ENCODE measurements around the gene OFD1. TPM values are rescaled to one million over a fixed set of nuclear protein-coding genes. Genes with fewer than 3 reads are reported as not detected.

The OFD1 gene
- total RNA-seq, 1 experiment from 2014 or later: 14.4 TPM

DNA sequence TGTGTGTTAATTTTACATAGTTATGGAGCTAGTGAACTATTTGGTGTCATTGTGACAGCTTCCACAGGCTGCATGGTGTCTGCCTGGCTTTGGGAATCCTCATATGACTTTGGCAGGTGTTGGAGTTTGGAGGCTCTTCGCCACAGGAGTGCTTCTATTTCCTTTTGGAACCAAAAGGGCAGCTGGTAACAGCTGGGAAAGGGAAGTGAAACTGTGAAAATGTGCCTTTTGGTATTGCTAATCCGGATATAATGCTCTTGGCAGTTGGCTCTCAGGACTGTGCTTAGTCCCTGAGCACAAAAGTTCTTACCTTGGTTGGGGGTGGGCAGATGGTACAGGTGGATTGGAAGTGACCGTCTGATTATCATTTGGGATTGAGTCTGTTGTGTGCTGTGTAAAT is 18.1 kb downstream of the OFD1 start:
- CTCF ChIA-PET: no interaction called here

GRCh38 chrX:13754765-13755164 is 20.2 kb downstream of the OFD1 start:
- intact Hi-C loops (cut with micrococcal nuclease): loop anchor here (10.0 kb wide), 1 partner anchor 180 kb away; no protein-coding TSS in a partner anchor
- H3K4me1 ChIP-seq (ENCODE audit: insufficient read depth, low read length): peaks cover 22% of the 10 kb centered on the region
- H3K36me3 ChIP-seq (ENCODE audit: low read depth, low read length): peaks cover 37% of the 10 kb centered on the region
- H3K9me2 ChIP-seq (replicated peaks; ENCODE audit: low read length): no peaks in the 10 kb centered on the region
- no peak overlapping the region for H3K4me3 ChIP-seq (ENCODE audit: low read length)
- no peak overlapping the region for H3K9ac ChIP-seq (ENCODE audit: low read length)
- TF ChIP-seq, protein P1, sequence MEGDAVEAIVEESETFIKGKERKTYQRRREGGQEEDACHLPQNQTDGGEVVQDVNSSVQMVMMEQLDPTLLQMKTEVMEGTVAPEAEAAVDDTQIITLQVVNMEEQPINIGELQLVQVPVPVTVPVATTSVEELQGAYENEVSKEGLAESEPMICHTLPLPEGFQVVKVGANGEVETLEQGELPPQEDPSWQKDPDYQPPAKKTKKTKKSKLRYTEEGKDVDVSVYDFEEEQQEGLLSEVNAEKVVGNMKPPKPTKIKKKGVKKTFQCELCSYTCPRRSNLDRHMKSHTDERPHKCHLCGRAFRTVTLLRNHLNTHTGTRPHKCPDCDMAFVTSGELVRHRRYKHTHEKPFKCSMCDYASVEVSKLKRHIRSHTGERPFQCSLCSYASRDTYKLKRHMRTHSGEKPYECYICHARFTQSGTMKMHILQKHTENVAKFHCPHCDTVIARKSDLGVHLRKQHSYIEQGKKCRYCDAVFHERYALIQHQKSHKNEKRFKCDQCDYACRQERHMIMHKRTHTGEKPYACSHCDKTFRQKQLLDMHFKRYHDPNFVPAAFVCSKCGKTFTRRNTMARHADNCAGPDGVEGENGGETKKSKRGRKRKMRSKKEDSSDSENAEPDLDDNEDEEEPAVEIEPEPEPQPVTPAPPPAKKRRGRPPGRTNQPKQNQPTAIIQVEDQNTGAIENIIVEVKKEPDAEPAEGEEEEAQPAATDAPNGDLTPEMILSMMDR (conservative IDR thresholded peaks at IDR 0.05; ENCODE audit: low read depth, low read length): no peak
- CTCF ChIA-PET: no interaction called here
- ATAC-seq: no peak
- peaks cover 7% of the 10 kb centered on the region; the same call in 1 of the 2 replicates for H3K79me2 ChIP-seq (ENCODE audit: low read length)
- H4K20me1 ChIP-seq (ENCODE audit: low read length): no peaks in the 10 kb centered on the region
- H3K27ac ChIP-seq (ENCODE audit: low read length): no peak overlapping the region
- H2AFZ ChIP-seq (ENCODE audit: low read length): no peak overlapping the region
- no peaks in the 10 kb centered on the region for H3K9me3 ChIP-seq (ENCODE audit: low read length)
- DNase-seq: no peak
- no TSS peak for BruUV-seq (replicated peaks)
- no peak overlapping the region for H3K4me2 ChIP-seq (ENCODE audit: low read length)
- H3K27me3 ChIP-seq (ENCODE audit: low read length): no peaks in the 10 kb centered on the region
- no peaks in the 10 kb centered on the region for H3F3A ChIP-seq (ENCODE audit: low read length, unreplicated experiment)
- POLR2A ChIA-PET (ENCODE audit: unreplicated experiment): no interaction called here

More for the DNA sequence above, 18.1 kb downstream of the OFD1 start:
- Histone ChIP-seq H3K27me3 (ENCODE audit: low read length) (no peaks in the 10 kb centered on the region), H2AFZ (ENCODE audit: low read length) (no peak overlapping the region), H3K36me3 (ENCODE audit: low read depth, low read length) (peaks cover 33% of the 10 kb centered on the region), H3K9me3 (ENCODE audit: low read length) (no peaks in the 10 kb centered on the region), H3K79me2 (ENCODE audit: low read length) (peaks cover 7% of the 10 kb centered on the region; the same call in 1 of the 2 replicates), H3K9ac (ENCODE audit: low read length) (peak overlapping the region; percentile 68), H3K4me1 (ENCODE audit: insufficient read depth, low read length) (peaks cover 24% of the 10 kb centered on the region), H4K20me1 (ENCODE audit: low read length) (no peaks in the 10 kb centered on the region), H3K4me3 (ENCODE audit: low read length) (no peak overlapping the region), H3F3A (ENCODE audit: low read length, unreplicated experiment) (no peaks in the 10 kb centered on the region), H3K27ac (ENCODE audit: low read length) (peak overlapping the region; percentile 98), H3K9me2 (replicated peaks; ENCODE audit: low read length) (no peaks in the 10 kb centered on the region), H3K4me2 (ENCODE audit: low read length) (peak overlapping the region; percentile 41)
- intact Hi-C loops (cut with micrococcal nuclease): loop anchor here (10.0 kb wide), 1 partner anchor 182 kb away; no protein-coding TSS in a partner anchor
- DNase-seq (no peak), ATAC-seq (no peak)
- POLR2A ChIA-PET (ENCODE audit: unreplicated experiment): no interaction called here
- BruUV-seq (replicated peaks): no TSS peak
- TF ChIP-seq EZH2phosphoT487 (IDR thresholded peaks at IDR 0.05; ENCODE audit: borderline replicate concordance, low read length) (no peak), EZH2 (IDR thresholded peaks at IDR 0.05; ENCODE audit: low read length, unreplicated experiment) (no peak)
- TF ChIP-seq, protein P1 (conservative IDR thresholded peaks at IDR 0.05; ENCODE audit: low read depth, low read length): no peak

- no peak overlapping the region for H3K9ac ChIP-seq (ENCODE audit: low read length)
- TF ChIP-seq EZH2 (IDR thresholded peaks at IDR 0.05; ENCODE audit: low read length, unreplicated experiment) (no peak), EZH2phosphoT487 (IDR thresholded peaks at IDR 0.05; ENCODE audit: borderline replicate concordance, low read length) (no peak)
- TF ChIP-seq, protein P1 (conservative IDR thresholded peaks at IDR 0.05; ENCODE audit: low read depth, low read length): no peak
- CTCF ChIA-PET: no interaction called here
- H3K4me1 ChIP-seq (ENCODE audit: insufficient read depth, low read length): peaks cover 22% of the 10 kb centered on the region
- H4K20me1 ChIP-seq (ENCODE audit: low read length): no peaks in the 10 kb centered on the region
- ATAC-seq (no peak), DNase-seq (no peak)
- H3K27ac ChIP-seq (ENCODE audit: low read length): no peak overlapping the region
- no peaks in the 10 kb centered on the region for H3K9me2 ChIP-seq (replicated peaks; ENCODE audit: low read length)
- no peaks in the 10 kb centered on the region for H3F3A ChIP-seq (ENCODE audit: low read length, unreplicated experiment)
- H3K36me3 ChIP-seq (ENCODE audit: low read depth, low read length): peaks cover 37% of the 10 kb centered on the region
- no peaks in the 10 kb centered on the region for H3K9me3 ChIP-seq (ENCODE audit: low read length)
- intact Hi-C loops (cut with micrococcal nuclease): loop anchor here (10.0 kb wide), 1 partner anchor 180 kb away; no protein-coding TSS in a partner anchor
- H3K4me3 ChIP-seq (ENCODE audit: low read length): no peak overlapping the region
- no peak overlapping the region for H2AFZ ChIP-seq (ENCODE audit: low read length)
- H3K4me2 ChIP-seq (ENCODE audit: low read length): no peak overlapping the region
- H3K27me3 ChIP-seq (ENCODE audit: low read length): no peaks in the 10 kb centered on the region
- POLR2A ChIA-PET (ENCODE audit: unreplicated experiment): no interaction called here
- H3K79me2 ChIP-seq (ENCODE audit: low read length): peaks cover 7% of the 10 kb centered on the region; the same call in 1 of the 2 replicates
- no TSS peak for BruUV-seq (replicated peaks)
Measured at GRCh38 chrX:13755254-13755653, 20.7 kb downstream of the OFD1 start.

Data from PC-3 (cell line).